ENCODE results near the gene GATD1. TPM values are rescaled to one million over a fixed set of nuclear protein-coding genes. Genes with fewer than 3 reads are reported as not detected.
"Not testable (repeated sequence)": the region's sequence is repeated elsewhere in the genome, so short reads cannot be mapped to it uniquely, and the experiment has no call there.

The GATD1 gene
- total RNA-seq, 4 donors from 2014 or later = 28.0 to 239 (median 38.4) TPM

DNA sequence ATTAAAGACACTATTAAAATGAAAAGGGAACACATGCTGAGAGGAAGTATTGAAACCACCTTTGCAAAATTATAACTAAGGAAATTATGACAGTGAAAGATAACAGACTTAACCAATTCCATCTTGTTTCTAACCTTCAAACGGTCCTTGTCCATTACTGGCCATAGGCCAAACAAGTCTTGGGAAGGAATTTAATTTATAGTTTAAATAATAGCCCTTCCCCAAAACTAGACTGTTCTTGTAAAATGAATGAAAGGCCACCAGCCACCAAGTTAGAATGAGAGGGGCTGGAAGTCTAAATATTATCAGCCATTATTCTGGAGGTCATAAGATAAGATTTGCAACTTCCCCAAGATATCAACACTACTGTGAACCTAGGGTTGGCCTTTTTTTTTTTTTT lies 31.9 kb downstream of the GATD1 start:
- Histone ChIP-seq H3K27me3 (no peaks in the 10 kb centered on the region), H3K9me3 (no peaks in the 10 kb centered on the region), H3K4me3 (no peak overlapping the region), H3K36me3 (no peaks in the 10 kb centered on the region), H3K4me1 (peaks cover 10 to 33% (median 27%) of the 10 kb centered on the region in 4 donors), H3K27ac (no peak overlapping the region)
- no peak for DNase-seq
- TF ChIP-seq EP300 (IDR thresholded peaks at IDR 0.05; ENCODE audit: low read depth) = no peak
- TF ChIP-seq POLR2A (IDR thresholded peaks at IDR 0.05) = no peak
- TF ChIP-seq, protein P1, sequence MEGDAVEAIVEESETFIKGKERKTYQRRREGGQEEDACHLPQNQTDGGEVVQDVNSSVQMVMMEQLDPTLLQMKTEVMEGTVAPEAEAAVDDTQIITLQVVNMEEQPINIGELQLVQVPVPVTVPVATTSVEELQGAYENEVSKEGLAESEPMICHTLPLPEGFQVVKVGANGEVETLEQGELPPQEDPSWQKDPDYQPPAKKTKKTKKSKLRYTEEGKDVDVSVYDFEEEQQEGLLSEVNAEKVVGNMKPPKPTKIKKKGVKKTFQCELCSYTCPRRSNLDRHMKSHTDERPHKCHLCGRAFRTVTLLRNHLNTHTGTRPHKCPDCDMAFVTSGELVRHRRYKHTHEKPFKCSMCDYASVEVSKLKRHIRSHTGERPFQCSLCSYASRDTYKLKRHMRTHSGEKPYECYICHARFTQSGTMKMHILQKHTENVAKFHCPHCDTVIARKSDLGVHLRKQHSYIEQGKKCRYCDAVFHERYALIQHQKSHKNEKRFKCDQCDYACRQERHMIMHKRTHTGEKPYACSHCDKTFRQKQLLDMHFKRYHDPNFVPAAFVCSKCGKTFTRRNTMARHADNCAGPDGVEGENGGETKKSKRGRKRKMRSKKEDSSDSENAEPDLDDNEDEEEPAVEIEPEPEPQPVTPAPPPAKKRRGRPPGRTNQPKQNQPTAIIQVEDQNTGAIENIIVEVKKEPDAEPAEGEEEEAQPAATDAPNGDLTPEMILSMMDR (IDR thresholded peaks at IDR 0.05) = no peak
- TF ChIP-seq POLR2AphosphoS5 (IDR thresholded peaks at IDR 0.05) = no peak
- in situ Hi-C loops (cut with MboI; ENCODE audit: low pct_ligation_motif_present in 1 of 4, low pct_unique_long_range_greater_than_20kb in 1 of 4, low sequenced_read_pairs in 3 of 4) (no loop called here), intact Hi-C loops (cut with DNase I; ENCODE audit: low total_unique reads) (no loop called here)
- WGBS, 2 donors (ENCODE audit: low coverage in 1 of 2) = 0 to 34% methylated on average over 1 of the region's 1 CpG

DNA sequence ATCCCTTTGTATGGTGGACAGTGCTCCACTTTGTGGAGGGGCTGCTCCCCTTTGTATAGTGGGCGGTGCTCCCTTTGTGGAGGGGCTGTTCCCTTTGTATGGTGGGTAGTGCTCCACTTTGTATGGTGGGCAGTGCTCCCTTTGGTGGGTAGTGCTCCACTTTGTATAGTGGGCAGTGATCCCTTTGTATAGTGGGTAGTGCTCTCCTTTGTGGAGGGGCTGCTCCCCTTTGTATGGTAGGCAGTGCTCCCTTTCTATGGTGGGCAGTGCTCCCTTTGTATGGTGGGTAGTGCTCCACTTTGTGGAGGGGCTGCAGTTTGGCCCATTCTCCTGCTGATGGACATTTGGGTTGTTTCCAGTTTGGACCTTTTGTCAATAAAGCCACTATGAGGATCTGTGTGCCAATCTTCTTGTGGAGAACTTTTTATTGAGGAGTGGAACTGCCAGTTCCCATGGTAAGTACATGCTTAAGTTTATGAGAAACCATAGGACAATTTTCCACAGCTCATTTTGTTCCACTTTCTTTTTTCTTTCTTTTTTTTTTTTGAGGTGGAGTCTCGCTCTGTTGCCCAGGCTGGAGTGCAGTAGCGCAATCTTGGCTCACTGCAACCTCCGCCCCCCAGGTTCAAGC lies 34.6 kb downstream of the GATD1 start:
- Histone ChIP-seq H3K27me3 (peaks cover 9% of the 10 kb centered on the region), H3K9me3 (no peaks in the 10 kb centered on the region), H3K4me3 (no peak overlapping the region), H3K27ac (no peak overlapping the region), H3K36me3 (no peaks in the 10 kb centered on the region), H3K4me1 (peaks cover 0 to 8% (median 3%) of the 10 kb centered on the region in 4 donors)
- WGBS, 2 donors (ENCODE audit: low coverage in 1 of 2) = 90 to 100% methylated on average over 2 to 4 of the region's 4 CpGs
- TF ChIP-seq POLR2AphosphoS5 (IDR thresholded peaks at IDR 0.05) = no peak
- no peak for TF ChIP-seq POLR2A (IDR thresholded peaks at IDR 0.05)
- TF ChIP-seq, protein P1 (IDR thresholded peaks at IDR 0.05) = no peak
- TF ChIP-seq EP300 (IDR thresholded peaks at IDR 0.05; ENCODE audit: low read depth) = no peak
- no peak for DNase-seq
- in situ Hi-C loops (cut with MboI; ENCODE audit: low pct_ligation_motif_present in 1 of 4, low pct_unique_long_range_greater_than_20kb in 1 of 4, low sequenced_read_pairs in 3 of 4) (no loop called here), intact Hi-C loops (cut with DNase I; ENCODE audit: low total_unique reads) (no loop called here)

DNA sequence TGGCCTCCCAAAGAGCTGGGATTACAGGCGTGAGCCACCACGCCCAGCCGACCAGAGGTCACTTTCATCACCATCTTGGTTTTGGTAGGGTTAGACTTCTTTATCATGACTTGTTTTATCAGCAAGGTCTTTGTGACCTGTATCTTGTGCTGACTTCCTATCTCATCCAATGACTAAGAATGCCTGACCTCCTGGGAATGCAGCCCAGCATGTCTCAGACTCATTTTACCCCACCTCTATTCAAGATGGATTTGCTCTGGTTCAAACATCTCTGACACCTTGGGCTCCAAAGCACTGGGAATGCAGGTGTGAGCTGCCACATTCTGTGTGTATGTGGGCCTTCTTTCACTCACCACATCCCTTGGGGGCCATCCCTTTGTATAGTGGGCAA lies 35.1 kb downstream of the GATD1 start:
- no peaks in the 10 kb centered on the region for H3K36me3 ChIP-seq
- intact Hi-C loops (cut with DNase I; ENCODE audit: low total_unique reads) = no loop called here
- H3K4me1 ChIP-seq = peaks cover 0 to 10% (median 4%) of the 10 kb centered on the region in 4 donors
- H3K27ac ChIP-seq = no peak overlapping the region
- DNase-seq = no peak
- peaks cover 14% of the 10 kb centered on the region for H3K27me3 ChIP-seq
- in situ Hi-C loops (cut with MboI; ENCODE audit: low pct_ligation_motif_present in 1 of 4, low pct_unique_long_range_greater_than_20kb in 1 of 4, low sequenced_read_pairs in 3 of 4) = no loop called here
- no peak for TF ChIP-seq POLR2AphosphoS5 (IDR thresholded peaks at IDR 0.05)
- no peak for TF ChIP-seq EP300 (IDR thresholded peaks at IDR 0.05; ENCODE audit: low read depth)
- no peak for TF ChIP-seq POLR2A (IDR thresholded peaks at IDR 0.05)
- TF ChIP-seq, protein P1 (IDR thresholded peaks at IDR 0.05) = no peak
- no peak overlapping the region for H3K4me3 ChIP-seq
- WGBS, 2 donors (ENCODE audit: low coverage in 1 of 2) = 74% methylated on average over 3 of the region's 3 CpGs; no CpG with 5 or more reads in 1 of the 2 donors
- H3K9me3 ChIP-seq = no peaks in the 10 kb centered on the region

DNA sequence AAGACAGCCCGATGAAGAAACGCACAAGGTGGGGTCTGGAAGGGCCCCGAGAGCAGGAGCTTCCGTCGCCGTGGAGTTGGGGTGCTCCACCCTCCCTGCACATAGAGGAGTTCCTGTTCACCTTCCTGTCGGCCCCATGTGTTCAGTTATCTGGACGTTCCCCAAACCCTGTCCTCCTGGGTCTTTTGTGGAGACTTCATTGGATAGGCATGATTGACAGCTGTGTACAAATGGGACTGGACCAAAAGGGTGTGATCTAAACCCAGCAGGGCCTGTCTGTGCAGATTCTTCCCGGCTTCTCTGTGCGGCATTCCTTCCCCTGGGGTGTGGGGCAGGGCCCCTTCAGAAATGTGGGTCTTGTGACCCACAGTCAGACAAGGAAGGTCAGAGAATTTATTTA lies 39.4 kb downstream of the GATD1 start:
- H3K4me1 ChIP-seq; H3K27ac ChIP-seq; intact Hi-C loops (cut with DNase I; ENCODE audit: low total_unique reads); DNase-seq; H3K36me3 ChIP-seq; in situ Hi-C loops (cut with MboI; ENCODE audit: low pct_ligation_motif_present in 1 of 4, low pct_unique_long_range_greater_than_20kb in 1 of 4, low sequenced_read_pairs in 3 of 4); H3K9me3 ChIP-seq; H3K4me3 ChIP-seq: not testable (repeated sequence)
- 47 to 48% methylated on average over 2 to 10 of the region's 10 CpGs for WGBS, 2 donors (ENCODE audit: low coverage in 1 of 2)
- peaks cover 20% of the 10 kb centered on the region for H3K27me3 ChIP-seq

DNA sequence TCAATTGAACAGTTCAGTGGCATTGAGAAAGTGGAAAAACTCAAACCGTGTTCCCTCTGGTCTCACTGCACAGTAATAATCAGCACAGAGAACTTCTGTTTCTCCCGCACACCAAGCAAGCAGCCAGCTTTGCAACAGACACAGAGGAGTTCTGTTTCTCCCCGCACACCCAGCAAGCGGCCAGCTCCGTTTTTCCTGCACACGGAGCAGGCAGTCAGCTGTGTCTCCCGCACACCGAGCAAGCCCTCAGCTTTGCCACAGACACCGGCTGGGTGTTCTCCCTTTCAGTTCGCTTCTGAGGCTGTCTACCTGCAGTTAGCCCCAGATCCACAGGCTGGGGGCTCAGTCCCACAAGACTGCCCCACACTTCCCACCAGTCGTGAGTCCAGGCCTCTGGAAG lies 39.9 kb downstream of the GATD1 start:
- Histone ChIP-seq H3K27me3 (peaks cover 20% of the 10 kb centered on the region), H3K36me3 (no peaks in the 10 kb centered on the region), H3K4me3 (no peak overlapping the region), H3K27ac (no peak overlapping the region), H3K9me3 (no peaks in the 10 kb centered on the region), H3K4me1 (peaks cover 0 to 3% (median 0%) of the 10 kb centered on the region in 4 donors)
- WGBS, 2 donors (ENCODE audit: low coverage in 1 of 2) = 50% methylated on average over 11 of the region's 11 CpGs; no CpG with 5 or more reads in 1 of the 2 donors
- in situ Hi-C loops (cut with MboI; ENCODE audit: low pct_ligation_motif_present in 1 of 4, low pct_unique_long_range_greater_than_20kb in 1 of 4, low sequenced_read_pairs in 3 of 4) (no loop called here), intact Hi-C loops (cut with DNase I; ENCODE audit: low total_unique reads) (no loop called here)
- no peak for DNase-seq
- TF ChIP-seq, protein P1 (IDR thresholded peaks at IDR 0.05) = no peak
- TF ChIP-seq EP300 (IDR thresholded peaks at IDR 0.05; ENCODE audit: low read depth) (no peak), POLR2A (IDR thresholded peaks at IDR 0.05) (no peak), POLR2AphosphoS5 (IDR thresholded peaks at IDR 0.05) (no peak)

DNA sequence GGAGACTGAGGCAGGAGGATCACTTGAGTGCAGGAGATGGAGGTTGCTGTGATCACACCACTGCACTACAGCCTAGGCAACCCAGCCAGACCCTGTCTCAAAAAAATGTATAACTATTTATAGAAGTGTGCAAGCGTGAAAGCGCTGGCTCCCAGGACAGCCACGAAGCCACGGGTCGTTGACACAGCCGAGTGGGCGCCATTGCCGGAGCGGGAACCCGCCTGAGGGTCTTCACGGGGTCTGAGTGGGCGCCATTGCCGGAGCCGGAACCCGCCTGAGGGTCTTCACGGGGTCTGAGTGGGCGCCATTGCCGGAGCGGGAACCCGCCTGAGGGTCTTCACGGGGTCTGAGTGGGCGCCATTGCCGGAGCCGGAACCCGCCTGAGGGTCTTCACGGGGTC lies 42.7 kb downstream of the GATD1 start:
- H3K27ac ChIP-seq; H3K36me3 ChIP-seq; in situ Hi-C loops (cut with MboI; ENCODE audit: low pct_ligation_motif_present in 1 of 4, low pct_unique_long_range_greater_than_20kb in 1 of 4, low sequenced_read_pairs in 3 of 4); H3K9me3 ChIP-seq; H3K4me3 ChIP-seq; H3K4me1 ChIP-seq; intact Hi-C loops (cut with DNase I; ENCODE audit: low total_unique reads); DNase-seq: not testable (repeated sequence)
- H3K27me3 ChIP-seq = peaks cover 40% of the 10 kb centered on the region
- 93 to 100% methylated on average over 2 to 26 of the region's 26 CpGs for WGBS, 2 donors (ENCODE audit: low coverage in 1 of 2)
